ENCODE measurements around the gene DNAH10. TPM values are rescaled to one million over a fixed set of nuclear protein-coding genes. Genes with fewer than 3 reads are reported as not detected.

DNAH10 gene
- total and polyA plus RNA-seq, 12 donors = 0.06 to 1.5 (median 0.28) TPM

DNA sequence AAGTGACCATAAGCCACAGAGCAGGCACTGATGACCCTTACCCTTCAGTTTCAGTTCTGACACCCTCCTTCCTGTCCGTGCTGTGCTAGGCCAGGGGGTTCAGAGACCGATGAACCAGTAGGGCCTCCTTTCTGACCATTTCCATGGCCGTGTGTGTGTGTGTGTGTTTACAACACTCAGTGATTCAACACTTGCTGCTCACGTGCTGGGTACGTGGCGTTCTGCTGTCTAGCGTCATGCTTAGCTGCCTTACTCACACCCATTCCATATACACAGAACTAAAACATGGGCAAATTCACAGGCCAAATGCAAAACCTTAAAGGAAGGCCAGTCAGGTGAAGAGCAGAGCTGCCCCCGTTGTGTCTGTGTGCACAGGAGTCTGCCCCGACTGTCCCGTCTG lies 67.5 kb downstream of the DNAH10 start:
- H3K4me1 ChIP-seq (replicated peaks in 1 of 2) = no peaks in the 10 kb centered on the region
- intact Hi-C loops (cut with DNase I) = no loop called here
- 87 to 91% (median 88%) methylated on average over 10 of the region's 10 CpGs for WGBS, 4 donors
- no peak overlapping the region for H3K27ac ChIP-seq
- peaks cover 0 to 5% (median 0%) of the 10 kb centered on the region in 3 donors for H3K9me3 ChIP-seq (replicated peaks in 1 of 3)
- no peak overlapping the region for H3K4me3 ChIP-seq
- DNase-seq = no peak
- TF ChIP-seq POLR2A (IDR thresholded peaks at IDR 0.05) (no peak), CTCF (IDR thresholded peaks at IDR 0.05) (no peak)
- H3K36me3 ChIP-seq (replicated peaks in 1 of 2) = no peaks in the 10 kb centered on the region
- H3K27me3 ChIP-seq = no peaks in the 10 kb centered on the region

- H3K27ac ChIP-seq = no peak overlapping the region
- no peaks in the 10 kb centered on the region for H3K4me1 ChIP-seq (replicated peaks in 1 of 2)
- intact Hi-C loops (cut with DNase I) = no loop called here
- peaks cover 0 to 5% (median 0%) of the 10 kb centered on the region in 3 donors for H3K9me3 ChIP-seq (replicated peaks in 1 of 3)
- no peaks in the 10 kb centered on the region for H3K36me3 ChIP-seq (replicated peaks in 1 of 2)
- no peak for DNase-seq
- no peak for TF ChIP-seq CTCF (IDR thresholded peaks at IDR 0.05)
- no peak for TF ChIP-seq POLR2A (IDR thresholded peaks at IDR 0.05)
- 90 to 96% (median 90%) methylated on average over 2 of the region's 2 CpGs for WGBS, 4 donors
- H3K4me3 ChIP-seq = no peak overlapping the region
- H3K27me3 ChIP-seq = no peaks in the 10 kb centered on the region
Measured at GRCh38 chr12:123830675-123831074, 68.6 kb downstream of the DNAH10 start.

DNA sequence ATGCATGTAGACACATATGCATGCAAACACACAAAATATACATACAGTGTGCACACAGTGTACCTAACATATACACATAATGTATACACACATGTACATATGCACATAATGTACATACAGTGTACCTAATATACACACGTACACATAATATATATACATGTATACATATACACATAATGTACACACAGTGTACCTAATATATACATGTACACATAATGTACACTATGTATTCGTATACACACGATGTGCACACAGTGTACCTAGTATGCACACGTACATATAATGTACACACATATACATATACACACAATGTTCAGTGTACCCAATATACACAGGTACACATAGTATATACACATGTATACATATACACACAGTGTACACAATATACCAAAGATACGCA lies 70.0 kb downstream of the DNAH10 start:
- no peaks in the 10 kb centered on the region for H3K4me1 ChIP-seq (replicated peaks in 1 of 2)
- no peak for DNase-seq
- no peaks in the 10 kb centered on the region for H3K27me3 ChIP-seq
- H3K27ac ChIP-seq = no peak overlapping the region
- no peaks in the 10 kb centered on the region for H3K36me3 ChIP-seq (replicated peaks in 1 of 2)
- WGBS, 4 donors = 90 to 96% (median 92%) methylated on average over 5 of the region's 5 CpGs
- intact Hi-C loops (cut with DNase I) = no loop called here
- TF ChIP-seq CTCF (IDR thresholded peaks at IDR 0.05) (no peak), POLR2A (IDR thresholded peaks at IDR 0.05) (no peak)
- peaks cover 0 to 5% (median 0%) of the 10 kb centered on the region in 3 donors for H3K9me3 ChIP-seq (replicated peaks in 1 of 3)
- H3K4me3 ChIP-seq = no peak overlapping the region

- TF ChIP-seq POLR2A (IDR thresholded peaks at IDR 0.05) = no peak
- TF ChIP-seq CTCF (IDR thresholded peaks at IDR 0.05) = no peak
Measured at GRCh38 chr12:123833830-123834229, 71.7 kb downstream of the DNAH10 start.

More at GRCh38 chr12:123833830-123834229, 71.7 kb downstream of the DNAH10 start:
- H3K27ac ChIP-seq = no peak overlapping the region
- no peaks in the 10 kb centered on the region for H3K27me3 ChIP-seq
- H3K36me3 ChIP-seq (replicated peaks in 1 of 2) = no peaks in the 10 kb centered on the region
- no peaks in the 10 kb centered on the region for H3K9me3 ChIP-seq (replicated peaks in 1 of 3)
- DNase-seq = no peak
- intact Hi-C loops (cut with DNase I) = no loop called here
- no peaks in the 10 kb centered on the region for H3K4me1 ChIP-seq (replicated peaks in 1 of 2)
- H3K4me3 ChIP-seq = no peak overlapping the region

Data from adrenal gland (tissue), 12 donors.